GM12878 (cell line): ENCODE results near the gene NCR3LG1. TPM values are rescaled to one million over a fixed set of nuclear protein-coding genes. Genes with fewer than 3 reads are reported as not detected.

Source experiments
- ATAC-seq: fragments of 200-7000 bp; cut with Tn5 transposase; 3 replicates; pipeline ENCODE4 v1.9.1; 2020; ENCODE audit warnings: mild to moderate bottlenecking, moderate library complexity
- BruUV-seq: library from RNA; stranded (reverse); fragments of 400-500 nt; replicated peaks from 2 replicates; lab custom pipeline; 2021; lab: Mats Ljungman, UMichigan
- CTCF ChIA-PET: fragments of 300-600 bp; sonication (Branson Sonifier 250); formaldehyde crosslinking; extraction: SDS; loops from one replicate; lab custom pipeline; 2021; ENCODE audit warnings: inconsistent platforms; lab: Yijun Ruan, JAX
- POLR2A ChIA-PET: fragments of 350-600 bp; formaldehyde crosslinking; extraction: SDS; loops from one replicate; lab custom pipeline; 2021; ENCODE audit warnings: inconsistent platforms; lab: Charles Lee
- RAD21 ChIA-PET: fragments of 300-600 bp; sonication (Branson Sonifier 250); formaldehyde crosslinking; loops from one replicate; lab custom pipeline; 2023; ENCODE audit warnings: antibody characterized with exemption; ENCODE audit not compliant: unreplicated experiment; lab: Charles Lee
- SMC1A ChIA-PET: fragments of 300-600 bp; sonication (Branson Sonifier 250); formaldehyde crosslinking; loops from one replicate; lab custom pipeline; 2023; ENCODE audit not compliant: unreplicated experiment, uncharacterized antibody; lab: Charles Lee
- DNase-seq: peaks from one replicate; pipeline ENCODE4 v3.0.0-alpha.2; 2011; ENCODE audit warnings: low read depth, low spot score
- FAIRE-seq: peaks from 3 replicates; lab custom pipeline; 2011; peaks lifted over from hg19 to GRCh38; lab: Jason Lieb, UNC
- H2AFZ ChIP-seq: 2 replicates; pipeline ENCODE4 v1.6.0; 2011; ENCODE audit warnings: low read depth, low read length, control low read depth; ENCODE audit not compliant: control insufficient read depth
- H3K27ac ChIP-seq: 2 replicates; pipeline ENCODE4 v1.5.1; 2011; ENCODE audit warnings: control low read depth; ENCODE audit not compliant: control insufficient read depth, insufficient read depth
- H3K27me3 ChIP-seq, 2 experiments: replicated peaks in 1 of 2; 2 replicates each; pipeline versions ENCODE4 v1.6.0 to v1.6.1; 2011; ENCODE audit warnings: low read length in 1 of 2; ENCODE audit not compliant: control insufficient read depth in 2 of 2, insufficient read depth in 2 of 2
- H3K36me3 ChIP-seq, 2 experiments: 2 replicates each; pipeline ENCODE4 v1.5.1; 2011; ENCODE audit warnings: low read length in 1 of 2; ENCODE audit not compliant: control insufficient read depth in 2 of 2, insufficient read depth in 2 of 2
- H3K4me1 ChIP-seq: 2 replicates; pipeline ENCODE4 v1.6.1; 2011; ENCODE audit warnings: mild to moderate bottlenecking, low read length, moderate library complexity, mixed read lengths; ENCODE audit not compliant: control insufficient read depth, insufficient read depth
- H3K4me2 ChIP-seq: 2 replicates; pipeline ENCODE4 v1.6.0; 2011; ENCODE audit warnings: control low read depth; ENCODE audit not compliant: control insufficient read depth, insufficient read depth
- H3K4me3 ChIP-seq: fragments of 200-600 bp; sonication (generic); 2 replicates; pipeline ENCODE4 v1.5.1; 2016
- H3K79me2 ChIP-seq: 2 replicates; pipeline ENCODE4 v1.6.0; 2011; ENCODE audit warnings: low read length; ENCODE audit not compliant: control insufficient read depth, insufficient read depth
- H3K9ac ChIP-seq: 2 replicates; pipeline ENCODE4 v1.8.0; 2011; ENCODE audit warnings: low read length, control low read depth, mixed read lengths; ENCODE audit not compliant: control insufficient read depth, insufficient read depth
- H3K9me3 ChIP-seq: replicated peaks from 3 replicates; pipeline ENCODE4 v1.5.1; 2011; ENCODE audit warnings: mild to moderate bottlenecking, low read length; ENCODE audit not compliant: control insufficient read depth, insufficient read depth
- H4K20me1 ChIP-seq: 2 replicates; pipeline ENCODE4 v1.6.0; 2011; ENCODE audit not compliant: control insufficient read depth, insufficient read depth
- BCL11A ChIP-seq: IDR thresholded peaks from 2 replicates; pipeline ENCODE4 v1.6.1; 2011; ENCODE audit warnings: low read depth, low read length
- BHLHE40 ChIP-seq, 2 experiments: fragments of 450-650 bp in 1 of 2; IDR thresholded peaks; 2 replicates each; pipeline ENCODE4 v1.6.1; 2011 to 2017; ENCODE audit warnings: low read depth in 2 of 2, borderline replicate concordance in 1 of 2, improper control_type of control experiment in 1 of 2, low read length in 1 of 2, mild to moderate bottlenecking in 1 of 2
- CBX3 ChIP-seq: fragments of 200-600 bp; sonication (generic); IDR thresholded peaks from 2 replicates; pipeline ENCODE4 v1.6.1; 2016; ENCODE audit warnings: low read depth, borderline replicate concordance
- CEBPB ChIP-seq, 2 experiments: fragments of 150-350 bp in 1 of 2; IDR thresholded peaks; 2 replicates each; pipeline ENCODE4 v1.6.1; 2012 to 2014; ENCODE audit warnings: low read depth in 2 of 2, low read length in 2 of 2, borderline replicate concordance in 1 of 2, inconsistent platforms in 1 of 2
- DPF2 ChIP-seq: fragments of 450-650 bp; IDR thresholded peaks from 2 replicates; pipeline ENCODE4 v1.6.1; 2017; ENCODE audit warnings: mild to moderate bottlenecking
- EGR1 ChIP-seq, 2 experiments: IDR thresholded peaks; 1 replicate in 1 of 2; 2 replicates in 1 of 2; pipeline ENCODE4 v1.6.1; 2011 to 2012; ENCODE audit warnings: low read depth in 2 of 2, low read length in 2 of 2, borderline replicate concordance in 1 of 2, mild to moderate bottlenecking in 1 of 2, moderate library complexity in 1 of 2
- EP300 ChIP-seq, 2 experiments: fragments of 150-350 bp in 1 of 2; IDR thresholded peaks; 2 replicates each; pipeline ENCODE4 v1.6.1; 2011 to 2012; ENCODE audit warnings: low read depth in 2 of 2, low read length in 2 of 2, borderline replicate concordance in 1 of 2, improper control_type of control experiment in 1 of 2, inconsistent platforms in 1 of 2; ENCODE audit not compliant: control insufficient read depth in 1 of 2
- FOS ChIP-seq: IDR thresholded peaks from 3 replicates; pipeline ENCODE4 v1.6.1; 2011; ENCODE audit warnings: borderline replicate concordance; ENCODE audit not compliant: insufficient read length; ENCODE audit errors: extremely low read depth
- GATAD2B ChIP-seq: fragments of 450-650 bp; conservative IDR thresholded peaks from 2 replicates; pipeline ENCODE4 v1.6.1; 2017; ENCODE audit warnings: low read depth, mild to moderate bottlenecking, moderate library complexity
- KDM1A ChIP-seq: fragments of 200-600 bp; sonication (generic); IDR thresholded peaks from 2 replicates; pipeline ENCODE4 v1.6.1; 2016; ENCODE audit warnings: borderline replicate concordance
- MEF2A ChIP-seq: IDR thresholded peaks from 2 replicates; pipeline ENCODE4 v1.6.1; 2011; ENCODE audit warnings: low read depth, mild to moderate bottlenecking, low read length, moderate library complexity; ENCODE audit not compliant: insufficient read depth
- NFIC ChIP-seq: IDR thresholded peaks from 2 replicates; pipeline ENCODE4 v1.6.1; 2012; ENCODE audit warnings: low read depth, mild to moderate bottlenecking, inconsistent platforms, low read length, moderate library complexity
- PML ChIP-seq: IDR thresholded peaks from 2 replicates; pipeline ENCODE4 v1.6.1; 2012; ENCODE audit warnings: low read length, inconsistent platforms
- POLR2AphosphoS2 ChIP-seq: IDR thresholded peaks from 2 replicates; pipeline ENCODE4 v1.6.1; 2011; ENCODE audit warnings: low read depth, mild to moderate bottlenecking, low read length, improper control_type of control experiment, moderate library complexity
- RUNX3 ChIP-seq: IDR thresholded peaks from 2 replicates; pipeline ENCODE4 v1.6.1; 2012; ENCODE audit warnings: low read length, inconsistent platforms
- SIN3A ChIP-seq: IDR thresholded peaks from 2 replicates; pipeline ENCODE4 v1.6.1; 2012; ENCODE audit warnings: low read depth, low read length, improper control_type of control experiment
- SIX5 ChIP-seq: IDR thresholded peaks from 2 replicates; pipeline ENCODE4 v1.6.1; 2011; ENCODE audit warnings: mild to moderate bottlenecking, low read depth, low read length, moderate library complexity; ENCODE audit not compliant: severe bottlenecking
- SUZ12 ChIP-seq: fragments of 200-600 bp; sonication (generic); IDR thresholded peaks from one replicate; pipeline ENCODE4 v1.6.1; 2018; ENCODE audit warnings: antibody characterized with exemption, mild to moderate bottlenecking; ENCODE audit not compliant: unreplicated experiment
- ZBTB40 ChIP-seq: fragments of 450-650 bp; IDR thresholded peaks from 2 replicates; pipeline ENCODE4 v1.6.1; 2016; ENCODE audit warnings: mild to moderate bottlenecking, moderate library complexity, borderline replicate concordance
- WGBS: methylation state at CpG from one replicate; pipeline ENCODE4 v1.1.6; 2016; ENCODE audit warnings: low lambda C conversion rate; ENCODE audit not compliant: insufficient replicate concordance, insufficient coverage; ENCODE audit errors: missing lambda C conversion rate; 5-methylcytosine and 5-hydroxymethylcytosine counted together
- in situ Hi-C: fragments of 300-500 bp; cut with MboI; formaldehyde crosslinking; loops from 9 replicates; pipeline ENCODE4 v1.14.3; 2018; ENCODE audit warnings: mixed read lengths
- intact Hi-C: fragments of 100-400 bp; cut with micrococcal nuclease; formaldehyde crosslinking; loops from one replicate; pipeline ENCODE4 v1.14.2; 2022; ENCODE audit not compliant: unreplicated experiment
- polyA plus RNA-seq, 11 experiments: library from polyadenylated mRNA; depleted of rRNA in 4 of 11; unstranded in 6 of 11; stranded (reverse) in 5 of 11; fragments of >200 nt; fragmentation: Nextera tagmentation in 4 of 11; fragmentation: Illumina TruSeq in 1 of 11; extraction: Ambion mirVana in 4 of 11; extraction: Trizol in 1 of 11; gene quantifications; 1 replicate in 1 of 11; 2 replicates in 10 of 11; pipeline versions ENCODE4 v1.2.1 to v1.2.3, GENCODE V29; 2011 to 2016; ENCODE audit warnings: inconsistent platforms in 2 of 11, missing spikeins in 2 of 11, low read depth in 1 of 11
- total RNA-seq, 4 experiments: library from RNA; depleted of rRNA in 3 of 4; stranded (reverse); fragments of >200 nt in 3 of 4; fragmentation: Illumina TruSeq in 1 of 4; extraction: Trizol in 1 of 4; gene quantifications; 2 replicates each; pipeline versions ENCODE4 v1.2.1 to v1.2.3, GENCODE V29; 2013 to 2021

NCR3LG1 gene
- total and polyA plus RNA-seq, 10 of the 15 experiments (the other 5 are each of a cell fraction or from before 2014, with no cell fraction given) = under 0.01 to 0.18 (median 0.11) TPM; not detected in 2

GRCh38 chr11:17352950-17353820 is 1.6 kb downstream of the NCR3LG1 start:
- in situ Hi-C loops = no loop called here
- Histone ChIP-seq H3K27me3 (peaks cover 8 to 11% of the 10 kb centered on the region in 2 experiments; a peak in 3 of 4 replicates), H3K4me1 (peaks cover 12% of the 10 kb centered on the region), H3K4me2 (peak overlapping the region; percentile 98), H3K4me3 (peak overlapping the region; percentile 68), H3K9ac (0 out of 2 replicates have a peak overlapping the region, but pooled peaks have one; percentile 11), H3K79me2 (no peaks in the 10 kb centered on the region), H3K36me3 (no peaks in the 10 kb centered on the region), H3K9me3 (no peaks in the 10 kb centered on the region; the same call in 2 of the 3 replicates), H3K27ac (no peak overlapping the region), H4K20me1 (no peaks in the 10 kb centered on the region), H2AFZ (peak overlapping the region; percentile 61)
- intact Hi-C loops = no loop called here
- no TSS peak for BruUV-seq
- DNase-seq (peak; percentile 8), FAIRE-seq (peak; percentile 59), ATAC-seq (peak; percentile 71)
- ChIA-PET RAD21 (interaction anchor here (1.2 kb wide), 3 partner anchors 72 to 175 kb away, joined by 3 to 4 read pairs (median 3); no protein-coding TSS in a partner anchor), CTCF (interaction anchor here (0.6 to 2.8 kb wide), 8 partner anchors 8 to 143 kb away, joined by 3 to 14 read pairs (median 4); no protein-coding TSS in a partner anchor), POLR2A (no interaction called here), SMC1A (interaction anchor here (1.2 to 2.2 kb wide), 5 partner anchors 8 to 130 kb away, joined by 3 to 15 read pairs (median 3); no protein-coding TSS in a partner anchor)
- WGBS = 2% methylated on average over 68 of the region's 69 CpGs
- TF ChIP-seq PML = no peak
- 0 out of 2 replicates have a peak, but pooled peaks have one; percentile 35 for TF ChIP-seq GATAD2B
- TF ChIP-seq RUNX3 = peak; percentile 77
- TF ChIP-seq ZBTB40 = no peak
- TF ChIP-seq SIN3A = no peak
- TF ChIP-seq CEBPB (IDR thresholded peaks at IDR 0.05; ENCODE audit: borderline replicate concordance in 1 of 2, low read depth in 2 of 2, low read length in 2 of 2) = no peak
- TF ChIP-seq DPF2 = 0 out of 2 replicates have a peak, but pooled peaks have one; percentile 57
- TF ChIP-seq EGR1 (IDR thresholded peaks at IDR 0.05; ENCODE audit: borderline replicate concordance in 1 of 2, low read depth in 2 of 2, low read length in 2 of 2) = peak in 1 of 2 experiments; percentile 36; a peak in 1 of 3 replicates
- TF ChIP-seq SUZ12 = peak; percentile 42
- no peak for TF ChIP-seq MEF2A
- TF ChIP-seq BHLHE40 (IDR thresholded peaks at IDR 0.05; ENCODE audit: borderline replicate concordance in 1 of 2, low read depth in 2 of 2, low read length in 1 of 2) = no peak; a peak in 1 of 4 replicates
- TF ChIP-seq SIX5 = no peak
- no peak for TF ChIP-seq EP300 (IDR thresholded peaks at IDR 0.05; ENCODE audit: borderline replicate concordance in 1 of 2, control insufficient read depth in 1 of 2, low read depth in 2 of 2, low read length in 2 of 2)
- no peak for TF ChIP-seq BCL11A
- no peak for TF ChIP-seq CBX3
- TF ChIP-seq POLR2AphosphoS2 = no peak
- no peak for TF ChIP-seq FOS
- no peak for TF ChIP-seq KDM1A
- no peak for TF ChIP-seq NFIC
